M059J (cell line): ENCODE measurements around the gene TIMM23. TPM values are rescaled to one million over a fixed set of nuclear protein-coding genes. Genes with fewer than 3 reads are reported as not detected.
A peak's percentile ranks its signal among the peaks of the same experiment; 100 is the strongest.
"Not testable (repeated sequence)": the region's sequence is repeated elsewhere in the genome, so short reads cannot be mapped to it uniquely, and the experiment has no call there.

Experiments used
- DNase-seq: peaks from one replicate; pipeline ENCODE4 v3.0.0-alpha.2; 2012; ENCODE audit warnings: low read depth
- total RNA-seq: library from RNA; depleted of rRNA; stranded (reverse); fragments of >200 nt; shearing (Covaris generic); gene quantifications from 2 replicates; pipeline ENCODE4 v1.2.3, GENCODE V29; 2014; rRNA removed

TIMM23 gene, protein sequence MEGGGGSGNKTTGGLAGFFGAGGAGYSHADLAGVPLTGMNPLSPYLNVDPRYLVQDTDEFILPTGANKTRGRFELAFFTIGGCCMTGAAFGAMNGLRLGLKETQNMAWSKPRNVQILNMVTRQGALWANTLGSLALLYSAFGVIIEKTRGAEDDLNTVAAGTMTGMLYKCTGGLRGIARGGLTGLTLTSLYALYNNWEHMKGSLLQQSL
- 130 and 145 TPM in 2 replicates for total RNA-seq

DNA sequence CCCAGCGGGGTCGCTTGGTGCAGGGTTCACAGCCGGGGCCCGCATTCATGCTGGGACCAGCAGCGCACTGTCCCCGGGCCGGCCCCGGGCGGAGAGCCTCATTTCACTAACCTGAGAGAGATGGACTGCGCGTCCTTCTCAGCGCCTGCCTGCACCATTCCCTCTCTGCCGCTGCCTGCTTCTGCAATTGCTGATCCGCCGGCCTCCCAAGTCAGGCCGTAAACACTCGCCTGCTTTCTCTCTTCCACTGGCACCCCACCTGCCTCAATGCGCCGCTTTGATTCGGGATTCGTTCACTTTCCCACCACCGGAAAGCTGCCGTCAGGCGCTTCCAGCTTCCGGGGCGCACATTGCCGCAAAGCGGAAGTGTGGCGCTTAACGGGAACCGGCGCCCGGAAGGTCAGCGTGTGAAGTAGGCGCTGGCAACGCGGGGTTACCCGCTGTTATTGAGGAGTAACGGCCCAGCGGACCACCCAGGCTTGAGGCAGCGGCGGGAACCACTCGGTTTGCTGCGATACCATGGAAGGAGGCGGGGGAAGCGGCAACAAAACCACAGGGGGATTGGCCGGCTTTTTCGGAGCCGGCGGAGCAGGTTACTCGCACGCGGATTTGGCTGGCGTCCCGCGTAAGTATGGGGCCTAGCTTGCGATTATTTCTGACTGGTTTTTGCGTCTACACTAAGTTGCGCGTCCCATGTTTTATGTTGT lies at the start of gene TIMM23:
TSS of gene TIMM23 (plus strand) at position 384 of the 707 bp plus-strand sequence. CDS start at position 520, 136 bp downstream.
- peak; percentile 83 for DNase-seq

DNA sequence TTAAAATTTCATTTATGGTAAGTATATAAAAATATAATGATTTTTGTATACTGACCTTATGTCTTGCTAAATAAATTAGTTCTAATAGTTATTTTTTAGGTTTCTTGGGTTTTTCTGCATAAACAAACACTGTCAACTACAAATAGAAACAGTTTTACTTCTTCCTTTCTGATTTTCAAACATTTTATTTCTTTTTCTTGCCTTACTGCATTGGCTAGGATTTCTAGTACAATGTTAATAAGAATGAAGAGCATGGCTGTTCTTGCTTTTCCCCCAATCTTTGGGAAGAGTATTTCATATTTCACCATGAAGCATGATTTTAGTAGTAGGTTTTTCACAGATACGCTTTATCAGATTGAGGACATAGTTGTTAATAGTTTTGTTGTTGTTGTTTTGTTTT lies 45.5 kb upstream of the TIMM23 start:
- not testable (repeated sequence) for DNase-seq

DNA sequence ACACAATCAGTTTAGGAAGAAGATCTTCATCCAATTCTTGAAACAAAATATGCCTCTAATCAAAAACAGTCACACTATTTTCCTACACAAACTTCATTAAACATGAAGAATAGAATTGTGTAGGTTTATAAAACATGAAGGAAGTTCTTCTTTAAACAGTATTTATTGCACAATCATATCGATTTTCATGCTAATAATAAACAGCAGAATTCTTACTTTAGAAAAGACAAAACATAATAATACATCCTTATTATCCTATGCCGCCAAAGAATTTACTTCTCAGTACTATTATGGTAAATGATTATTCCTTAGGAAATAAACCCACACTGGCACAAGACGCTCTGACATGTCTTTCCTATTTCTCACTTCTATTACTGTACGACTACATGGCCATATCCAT lies 41.0 kb upstream of the TIMM23 start:
- not testable (repeated sequence) for DNase-seq

DNA sequence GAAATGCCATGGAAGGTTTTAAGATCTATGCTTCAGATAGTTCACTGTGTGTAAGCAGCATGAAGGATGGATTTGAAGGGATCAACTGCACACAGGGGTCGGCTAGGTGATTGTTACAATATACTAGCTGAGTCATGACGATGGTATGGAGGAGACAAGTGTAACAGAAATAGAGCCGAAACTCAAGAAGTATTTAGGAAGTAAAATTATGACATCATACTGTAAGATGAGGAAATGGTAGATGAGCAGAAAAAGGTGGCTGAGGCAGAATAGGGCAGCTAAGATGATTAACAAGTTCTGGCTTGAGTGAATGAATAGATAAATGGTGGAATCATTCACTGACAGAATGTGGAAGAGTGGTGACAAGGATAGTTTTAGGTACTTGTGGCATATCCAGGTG lies 37.5 kb upstream of the TIMM23 start:
- not testable (repeated sequence) for DNase-seq

DNA sequence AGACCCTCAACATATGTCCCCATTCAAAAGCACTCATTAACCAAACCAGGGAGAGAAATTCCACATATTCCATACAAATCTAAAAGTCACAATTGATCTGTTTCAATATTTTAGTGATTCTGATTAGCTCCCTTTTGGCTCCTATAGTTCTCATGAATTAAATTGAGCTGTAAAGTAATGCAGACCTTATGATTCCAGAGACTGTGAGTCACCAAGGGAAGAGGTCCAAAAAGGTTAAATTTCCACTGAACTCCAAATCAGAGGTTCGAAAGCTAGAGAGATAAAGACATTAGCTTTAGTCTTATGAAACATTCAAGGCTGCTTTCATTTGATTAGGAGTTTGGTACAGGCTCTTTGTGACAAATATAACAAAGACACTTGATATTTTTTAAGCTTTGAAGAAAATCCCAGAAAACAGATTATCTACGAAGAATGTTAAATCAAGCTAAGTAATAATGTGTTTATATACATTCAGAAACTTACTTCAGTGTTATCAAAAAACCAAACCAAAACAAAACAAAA lies 33.1 kb upstream of the TIMM23 start:
- DNase-seq = not testable (repeated sequence)

DNA sequence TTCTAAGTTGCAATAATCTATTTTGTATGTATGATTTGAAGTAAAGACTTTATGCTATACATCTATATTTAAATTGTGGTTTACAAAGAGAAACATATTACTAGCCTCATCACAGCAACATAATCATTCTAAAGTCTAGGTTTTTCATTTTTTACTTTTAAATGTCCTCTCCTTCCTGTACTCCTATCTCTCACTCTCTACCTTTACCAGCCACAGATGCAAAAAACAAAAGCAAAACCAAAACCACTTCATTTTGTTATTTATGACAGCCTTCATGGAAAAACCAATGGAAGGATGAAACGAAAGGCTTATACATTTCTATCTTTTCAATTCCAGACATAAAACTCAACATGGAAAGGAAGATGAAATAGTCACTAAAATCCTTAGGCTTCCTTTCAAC lies 31.1 kb upstream of the TIMM23 start:
- DNase-seq = not testable (repeated sequence)

DNA sequence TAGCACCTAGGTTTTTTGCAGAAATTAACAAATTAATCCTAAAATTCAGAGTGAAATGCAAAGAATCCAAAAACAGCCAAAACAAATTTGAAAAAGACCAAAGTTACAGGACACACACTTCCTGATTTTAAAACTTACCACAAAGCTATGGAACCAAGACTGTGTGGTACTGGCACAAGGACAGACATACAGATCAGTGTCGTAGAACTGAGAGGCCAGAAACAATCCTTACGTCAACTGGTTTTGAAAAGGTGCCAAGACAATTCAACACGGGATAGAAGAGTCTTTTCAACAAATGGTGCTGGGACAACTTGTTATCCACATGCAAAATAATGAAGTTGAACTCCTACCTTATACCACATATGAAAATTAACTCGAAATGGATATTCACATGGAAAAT lies 26.8 kb upstream of the TIMM23 start:
- DNase-seq = not testable (repeated sequence)

DNA sequence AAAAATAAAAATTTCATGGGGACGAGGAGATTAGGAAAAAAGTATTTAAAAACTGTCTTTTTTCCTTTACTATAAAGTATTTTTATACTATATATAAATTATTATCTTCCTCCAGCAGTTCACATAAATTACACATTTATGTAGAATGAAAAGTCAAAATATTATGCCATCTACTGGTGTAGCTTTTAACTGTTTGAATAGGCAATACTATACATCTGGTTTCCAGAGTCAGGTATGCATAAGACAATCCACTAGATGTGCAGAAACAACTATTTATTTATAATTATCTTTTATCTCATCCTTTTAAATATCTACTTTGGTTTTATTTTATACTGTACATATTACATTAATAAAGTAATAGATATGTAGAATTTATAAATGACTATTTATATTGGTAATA lies 24.9 kb upstream of the TIMM23 start:
- DNase-seq = not testable (repeated sequence)

DNA sequence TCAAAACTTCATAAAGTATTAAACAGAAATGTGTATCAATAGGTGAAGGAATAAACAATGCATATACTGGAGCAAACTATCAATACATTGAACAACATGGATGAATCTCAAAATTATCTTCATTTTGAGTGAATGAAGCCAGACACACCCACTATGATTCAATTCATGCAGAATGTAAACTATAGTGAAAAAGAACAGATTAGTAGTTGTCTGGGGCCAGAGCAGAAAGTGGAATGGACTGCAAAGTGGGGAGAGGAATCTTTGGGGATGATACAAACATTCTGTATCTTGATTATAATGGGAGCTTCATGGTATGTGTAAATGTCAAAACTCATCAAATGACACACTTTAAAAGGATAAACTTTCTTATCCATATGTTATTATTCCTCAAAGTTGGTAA lies 23.5 kb upstream of the TIMM23 start:
- not testable (repeated sequence) for DNase-seq

DNA sequence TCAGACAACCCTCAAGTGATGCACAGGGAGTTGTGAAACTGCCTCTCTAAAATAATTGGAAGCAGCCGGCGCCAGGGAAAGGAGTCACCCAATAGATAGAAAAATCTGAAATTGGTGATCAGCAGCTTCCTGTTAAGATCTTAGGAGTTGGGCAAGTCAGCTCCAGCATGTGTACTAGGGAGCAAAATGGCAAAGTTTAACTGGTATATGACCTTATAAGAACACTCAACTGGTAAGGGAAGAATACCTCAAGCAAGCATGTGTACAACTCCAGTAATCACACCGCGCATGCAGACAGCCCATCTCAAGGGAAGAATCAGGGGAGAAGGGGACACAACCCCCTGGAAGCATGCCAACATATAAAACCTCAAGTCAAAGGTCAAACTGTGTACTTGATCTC lies 17.9 kb upstream of the TIMM23 start:
- not testable (repeated sequence) for DNase-seq

DNA sequence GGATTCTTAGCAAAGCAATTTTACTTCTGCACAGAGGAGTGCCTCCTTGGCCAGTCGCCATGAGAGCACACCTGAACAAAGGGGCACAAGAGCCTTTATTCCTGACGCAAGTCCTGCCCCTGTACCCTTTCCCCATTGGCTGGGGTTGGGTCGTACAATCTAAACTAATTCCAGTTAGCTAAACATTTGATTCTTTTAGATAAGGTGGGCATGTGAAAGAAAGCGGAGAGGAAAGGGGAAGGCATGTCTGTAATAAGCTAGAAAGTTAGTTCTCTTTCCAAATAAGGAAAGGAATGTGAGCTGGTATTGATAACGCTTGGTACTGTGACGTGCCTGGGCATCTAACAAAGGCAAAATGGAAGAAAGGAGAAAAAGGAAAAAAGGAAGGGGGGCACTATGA lies 15.7 kb upstream of the TIMM23 start:
- not testable (repeated sequence) for DNase-seq

DNA sequence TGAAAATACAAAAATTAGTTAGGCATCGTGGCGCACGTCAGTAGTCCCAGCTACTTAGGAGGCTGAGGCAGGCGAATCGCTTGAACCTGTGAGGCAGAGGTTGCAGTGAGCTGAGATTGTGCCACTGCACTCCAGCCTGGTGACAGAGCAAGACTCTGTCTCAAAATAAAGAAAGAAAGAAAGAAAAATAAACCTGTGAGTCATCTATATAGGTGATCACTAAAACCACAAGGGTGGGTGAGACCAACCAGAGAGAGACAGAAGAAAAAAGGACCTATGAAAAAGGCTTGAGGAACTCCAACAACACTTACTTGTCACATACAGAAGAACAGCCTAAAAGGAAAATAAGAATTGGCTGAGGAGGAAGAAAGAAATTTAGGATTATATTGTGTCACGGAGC lies 14.4 kb upstream of the TIMM23 start:
- not testable (repeated sequence) for DNase-seq

DNA sequence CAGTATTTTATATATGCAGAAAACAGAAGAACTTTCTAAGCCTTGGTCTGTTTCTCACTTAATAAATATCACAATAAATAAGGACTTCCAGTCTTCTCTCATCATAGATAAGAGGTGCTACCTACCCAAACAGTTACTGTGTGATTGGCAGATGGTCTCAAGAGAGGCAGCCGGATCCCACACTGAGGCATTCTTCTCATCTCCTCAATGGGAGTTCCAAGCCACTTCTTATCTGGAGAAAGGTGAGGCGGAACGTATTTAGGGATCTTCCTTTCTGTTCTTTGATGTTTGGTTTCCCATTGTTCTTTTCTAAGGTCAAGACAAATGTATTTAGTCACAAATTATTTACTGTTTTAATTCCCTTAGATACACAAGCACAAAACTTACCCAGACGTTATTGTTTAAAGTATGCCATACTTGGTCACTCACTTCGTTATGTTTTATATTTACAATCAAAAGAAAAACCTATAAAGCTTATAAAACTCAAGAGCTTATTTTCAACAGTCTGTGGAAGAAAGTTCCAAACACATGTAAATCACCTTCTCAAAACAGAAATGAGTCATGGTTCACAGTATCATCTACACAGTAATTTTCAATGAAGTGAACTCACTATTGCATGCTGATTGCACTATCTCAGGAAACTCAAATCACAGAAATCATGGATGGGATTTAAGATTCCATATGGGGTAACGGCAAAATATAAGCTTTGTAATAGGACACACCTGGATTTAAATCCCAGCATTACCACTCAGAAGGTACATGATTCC lies 9.4 kb upstream of the TIMM23 start:
- DNase-seq = not testable (repeated sequence)

DNA sequence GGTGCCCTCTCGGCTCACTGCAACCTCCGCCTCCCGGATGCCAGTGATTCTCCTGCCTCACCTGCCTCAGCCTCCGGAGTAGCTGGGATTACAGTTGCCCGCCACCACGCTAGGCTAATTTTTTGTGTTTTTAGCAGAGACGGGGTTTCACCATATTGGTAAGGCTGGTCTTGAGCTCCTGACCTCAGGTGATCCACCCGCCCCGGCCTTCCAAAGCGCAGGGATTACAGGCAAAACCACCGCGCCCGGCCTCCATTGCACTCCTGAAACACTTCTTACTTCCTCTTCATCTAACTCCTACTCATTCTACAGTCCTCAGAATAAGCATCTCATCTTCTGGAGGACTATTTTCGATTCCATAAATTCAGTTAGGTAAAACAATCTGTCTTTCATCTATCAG lies 1.3 kb upstream of the TIMM23 start:
- DNase-seq = not testable (repeated sequence)

DNA sequence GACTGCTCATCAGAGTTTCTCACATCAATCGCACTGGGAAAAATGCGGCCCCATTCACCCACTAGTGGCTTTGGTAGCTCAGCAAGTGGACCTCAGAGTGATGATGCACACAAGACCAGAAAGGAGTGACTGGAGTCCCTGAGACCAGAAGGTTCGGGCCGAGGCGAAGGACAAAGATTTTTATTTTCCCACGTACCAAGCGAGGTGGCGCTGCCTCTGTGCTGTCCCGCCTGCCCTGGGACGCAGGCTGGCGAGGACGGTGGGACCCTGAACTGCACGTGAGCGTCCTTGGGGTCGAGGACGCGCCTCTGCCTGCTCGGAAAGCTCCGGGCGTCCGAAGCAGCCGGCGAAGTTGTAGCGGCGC lies 565 bp upstream of the TIMM23 start:
- peak; percentile 9 for DNase-seq

DNA sequence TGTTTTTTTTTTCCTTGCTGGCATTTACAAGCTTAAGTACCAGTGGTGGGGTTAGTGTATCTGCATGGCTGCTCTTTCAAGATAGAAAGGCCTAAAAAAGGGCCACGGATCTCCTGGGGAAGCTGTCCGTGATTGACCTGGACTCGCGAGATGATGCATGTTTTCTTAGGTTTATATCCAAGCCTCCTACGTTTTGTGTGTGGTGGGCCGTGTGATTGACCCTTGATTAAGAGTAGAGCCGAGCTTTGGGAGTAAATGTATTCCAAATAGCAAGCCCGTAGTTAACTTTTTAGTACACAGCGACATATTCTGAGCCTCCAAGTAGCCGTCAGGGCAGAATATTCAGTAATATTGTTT lies 502 bp downstream of the TIMM23 start:
- DNase-seq = peak; percentile 5

DNA sequence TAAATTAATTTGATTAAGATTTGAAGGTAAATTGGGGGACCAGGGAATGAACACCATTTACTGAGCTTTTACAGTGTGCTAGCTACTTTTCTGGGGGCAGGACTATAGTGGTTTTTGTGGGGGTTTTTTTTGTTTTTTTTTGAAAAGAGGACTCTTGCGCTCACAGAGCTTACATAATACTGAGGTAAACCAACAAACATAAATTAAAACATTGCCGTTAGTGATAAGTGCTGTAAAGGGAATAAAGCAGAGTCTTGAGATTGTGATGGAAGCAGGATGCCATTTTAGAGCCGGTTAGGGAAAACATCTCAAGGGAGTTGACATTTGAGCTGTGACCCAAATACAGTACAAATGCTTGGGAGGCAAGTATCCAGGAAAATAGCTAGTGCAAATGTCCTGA lies 1.8 kb downstream of the TIMM23 start:
- not testable (repeated sequence) for DNase-seq

DNA sequence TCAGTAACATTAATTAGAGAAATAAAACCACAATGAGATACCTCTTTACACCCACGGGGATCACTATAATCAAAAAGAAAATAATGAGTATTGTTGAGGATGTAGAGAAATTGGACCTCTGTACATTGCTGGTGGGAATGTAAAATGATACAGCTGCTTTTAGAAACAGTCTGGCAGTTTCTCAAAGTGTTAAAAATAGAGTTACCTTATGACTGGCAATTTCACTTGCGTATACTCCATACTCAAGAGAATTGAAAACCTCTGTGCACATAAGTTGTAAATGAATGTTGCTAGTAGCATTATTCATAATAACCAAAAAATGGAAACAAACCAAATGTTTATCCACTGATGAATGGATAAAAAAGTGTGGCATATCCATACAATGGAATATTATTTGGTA lies 6.3 kb downstream of the TIMM23 start:
- not testable (repeated sequence) for DNase-seq

DNA sequence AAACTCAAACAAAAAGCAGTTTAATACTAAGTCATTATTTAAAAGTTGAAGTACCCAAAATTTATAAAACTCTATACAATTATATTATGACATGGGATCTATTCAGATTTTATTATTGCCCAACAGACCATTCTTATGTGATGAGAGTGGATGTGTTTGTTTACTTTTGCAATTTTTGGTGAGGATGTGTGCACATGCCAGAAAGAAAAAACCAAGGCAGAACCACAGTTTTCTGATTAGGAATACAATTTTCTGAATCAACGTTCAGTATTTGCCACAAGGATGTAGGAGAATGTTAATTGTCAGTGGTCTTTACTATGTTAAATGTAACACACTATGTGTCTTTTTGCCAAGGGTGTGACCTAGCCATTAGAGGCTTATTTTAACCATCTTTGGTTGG lies 9.1 kb downstream of the TIMM23 start:
- DNase-seq = not testable (repeated sequence)

DNA sequence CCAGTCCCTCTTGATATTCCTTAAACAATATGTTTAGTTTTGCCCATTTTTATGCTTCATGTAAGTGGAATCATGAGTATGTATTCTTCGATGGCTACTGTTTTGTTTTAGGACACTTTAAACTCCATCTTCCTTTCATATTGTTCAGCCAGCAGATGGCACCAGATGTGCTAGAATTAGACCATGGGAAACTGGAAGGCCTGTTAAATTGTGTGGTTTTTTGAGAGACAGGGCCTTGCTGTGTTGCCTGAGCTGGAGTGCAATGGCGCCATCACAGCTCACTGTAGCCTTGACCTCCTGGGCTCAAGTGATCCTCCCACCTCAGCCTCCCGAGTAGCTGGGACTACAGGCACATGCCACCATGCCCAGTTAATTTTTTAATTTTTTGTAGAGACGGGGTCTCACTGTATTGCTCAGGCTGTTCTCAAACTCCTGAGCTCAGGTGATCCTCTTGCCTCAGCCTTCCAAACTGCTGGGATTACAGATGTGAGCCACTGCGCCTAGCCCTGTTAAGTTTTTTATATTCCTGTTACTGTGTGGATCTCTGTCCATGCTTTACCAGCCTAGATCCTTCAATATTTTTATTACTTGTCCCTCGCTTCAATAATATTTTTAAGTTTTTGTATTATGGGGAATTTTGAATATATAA lies 11.4 kb downstream of the TIMM23 start:
- peak; percentile 58 for DNase-seq

DNA sequence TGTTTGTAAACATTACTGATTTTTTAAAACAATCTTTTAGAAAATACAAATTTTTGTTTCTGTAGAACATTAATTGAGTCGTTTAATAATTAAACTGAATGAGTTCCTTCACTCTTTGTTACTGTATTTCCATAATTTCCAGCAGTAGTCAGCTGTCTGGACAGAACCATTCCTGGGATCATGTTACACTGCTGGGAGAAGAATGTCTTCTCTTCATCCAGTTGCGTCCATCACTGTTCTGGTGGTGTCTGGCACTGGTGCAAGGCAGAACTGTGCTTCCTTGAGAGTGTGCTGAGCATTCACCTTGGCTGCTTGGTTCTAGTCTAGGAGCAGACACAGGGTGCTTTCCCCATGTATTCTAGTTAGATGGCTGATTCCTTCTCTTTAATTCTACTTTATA lies 12.2 kb downstream of the TIMM23 start:
- not testable (repeated sequence) for DNase-seq

DNA sequence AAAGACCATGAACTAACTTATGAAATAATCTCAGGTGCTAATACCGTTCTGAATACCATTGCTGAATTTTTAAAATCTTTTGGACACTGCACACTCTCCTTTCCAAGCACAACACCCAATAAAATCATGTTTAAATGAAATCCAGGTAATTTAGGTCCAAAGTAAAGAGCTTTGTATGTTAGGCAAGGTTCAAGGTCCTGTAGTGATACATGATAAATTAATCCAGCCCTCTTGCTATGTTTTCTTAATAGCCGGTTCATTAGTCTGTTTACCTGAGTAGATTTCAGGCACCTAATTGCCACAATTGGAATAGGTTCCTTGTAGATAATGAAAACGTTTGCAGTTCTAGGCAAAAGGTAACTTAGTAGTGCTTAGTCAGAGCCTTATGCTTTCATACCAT lies 13.3 kb downstream of the TIMM23 start:
- not testable (repeated sequence) for DNase-seq
